Suppressor macrophage (primary cell): ENCODE results near the gene FUS.

ENCODE experiments used
- DNase-seq, 4 experiments: peaks; one replicate each; pipeline ENCODE4 v3.0.0-alpha.2; 2020 to 2022

FUS gene

DNA sequence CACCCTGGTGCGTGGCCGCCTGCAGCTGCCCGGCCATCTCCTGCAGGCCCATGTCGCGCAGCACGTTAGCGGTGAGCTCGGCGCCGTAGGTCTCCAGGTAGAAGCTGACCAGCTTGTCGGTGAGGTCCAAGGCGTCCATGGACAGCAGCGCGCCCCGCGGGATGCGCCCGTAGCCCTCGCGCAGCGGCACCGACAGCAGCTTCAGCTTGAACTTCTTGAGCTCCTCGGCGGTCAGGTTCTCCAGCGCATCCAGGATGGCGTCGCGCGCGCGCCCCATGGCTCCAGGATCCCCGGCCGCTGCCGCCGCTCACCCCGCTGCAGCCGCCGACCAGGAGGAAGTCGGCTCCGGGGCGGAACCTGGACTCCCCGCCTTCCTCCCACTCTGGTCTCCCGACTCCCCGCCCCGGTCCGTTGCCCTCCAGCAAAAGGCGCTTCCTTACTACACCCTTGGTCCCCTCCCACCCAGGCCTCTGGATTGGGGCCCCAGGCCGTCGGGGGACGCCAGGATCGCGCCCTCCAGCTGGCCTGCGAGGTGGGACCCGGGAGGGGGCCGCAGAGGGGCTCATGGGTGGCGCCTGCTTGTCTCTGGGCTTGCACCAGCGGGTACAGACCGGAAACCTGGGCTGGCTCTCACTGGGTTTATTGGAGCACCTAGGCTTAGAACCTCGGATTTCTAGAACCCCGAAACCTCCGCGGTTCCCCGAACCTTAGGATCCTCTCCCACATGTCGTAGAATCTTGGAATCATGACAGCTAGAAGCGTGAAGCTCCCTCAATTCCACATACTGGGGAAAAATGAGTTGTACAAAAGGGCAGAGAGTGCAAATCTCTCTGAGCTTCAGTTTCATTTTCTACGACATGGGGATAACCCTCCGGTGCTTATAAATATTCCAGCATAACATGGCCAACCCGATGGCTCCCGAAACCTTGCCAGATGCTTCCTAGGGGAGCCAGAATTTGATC lies 22.8 kb downstream of the FUS start, which contains the start of gene PYCARD:
PYCARD (minus strand) TSS at position 347 of the 962 bp plus-strand sequence; CDS start at position 277, 70 bp downstream.
- peak; percentile 80 to 93 (median 90) for DNase-seq

DNA sequence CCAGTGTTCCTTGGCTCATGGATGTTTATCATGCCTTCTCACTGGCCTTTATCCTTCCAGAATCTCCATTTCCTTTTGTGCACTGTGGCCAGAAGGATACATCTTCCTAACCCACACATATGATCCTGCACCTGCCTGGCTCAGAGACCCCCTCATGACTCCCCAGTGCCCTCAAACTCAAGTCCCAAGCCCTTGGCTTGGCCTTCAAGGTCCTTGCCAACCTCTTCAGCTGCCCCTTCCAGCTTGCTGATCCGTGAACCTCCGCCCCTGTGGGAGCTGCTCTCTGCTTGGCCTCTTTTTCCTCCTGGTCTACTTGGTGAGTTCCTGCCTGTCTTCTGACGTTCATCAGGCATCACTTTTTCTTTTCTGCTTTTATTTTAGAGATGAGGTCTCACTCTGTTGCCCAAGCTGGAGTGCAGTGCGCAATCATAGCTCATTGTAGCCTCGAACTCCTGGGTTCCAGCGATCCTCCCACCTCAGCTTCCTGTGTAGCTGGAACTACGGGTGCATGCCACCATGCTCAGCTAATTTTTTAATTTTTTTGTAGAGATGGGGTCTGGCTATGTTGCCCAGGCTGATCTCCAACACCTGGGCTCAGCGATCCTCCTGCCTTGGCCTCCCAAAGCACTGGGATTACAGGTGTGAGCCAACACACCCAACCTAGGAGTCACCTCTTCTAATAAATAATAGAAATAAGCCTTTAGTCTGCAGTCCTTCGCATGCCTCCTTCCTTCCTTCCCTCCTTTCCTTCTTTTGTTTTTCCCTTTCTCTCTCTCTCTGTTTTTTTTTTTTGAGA lies 25.1 kb downstream of the FUS start:
- DNase-seq: no peak

DNA sequence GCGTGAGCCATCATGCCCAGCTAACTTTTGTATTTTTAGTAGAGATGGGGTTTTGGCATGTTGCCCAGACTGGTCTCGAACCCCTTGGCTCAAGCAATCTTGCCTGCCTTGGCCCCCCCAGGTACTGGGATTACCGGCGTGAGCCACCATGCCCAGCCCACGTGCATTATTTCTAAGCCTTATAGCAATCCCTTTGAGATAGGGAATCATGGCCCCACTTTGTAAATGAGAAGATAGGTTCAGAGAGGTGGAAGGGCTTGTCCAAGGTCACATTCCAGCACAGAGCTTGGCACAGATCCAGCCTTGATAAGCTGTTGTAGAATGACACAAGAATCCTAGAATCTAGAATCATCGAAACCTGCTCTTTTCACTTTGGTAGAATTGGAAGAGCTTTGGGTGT lies 26.8 kb downstream of the FUS start:
- no peak for DNase-seq

DNA sequence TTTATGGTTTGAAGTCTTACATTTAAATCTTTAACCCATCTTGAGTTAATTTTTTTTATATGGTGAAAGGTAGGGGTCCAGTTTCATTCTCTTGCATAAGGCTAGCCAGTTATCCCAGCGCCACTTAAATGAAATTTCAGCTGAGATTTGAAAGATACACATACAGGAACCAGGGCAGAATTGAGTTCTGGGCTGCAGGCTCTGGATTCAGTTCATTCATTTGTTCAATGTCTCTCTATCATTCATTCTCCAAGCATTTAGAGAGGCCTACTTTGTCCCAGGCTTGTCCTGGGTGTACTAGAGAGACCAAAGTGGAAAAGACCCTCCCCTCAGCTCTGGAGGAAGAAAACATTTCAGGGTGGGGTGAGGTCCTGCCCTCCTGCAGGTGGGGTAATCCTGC lies 33.4 kb downstream of the FUS start:
- DNase-seq: no peak

DNA sequence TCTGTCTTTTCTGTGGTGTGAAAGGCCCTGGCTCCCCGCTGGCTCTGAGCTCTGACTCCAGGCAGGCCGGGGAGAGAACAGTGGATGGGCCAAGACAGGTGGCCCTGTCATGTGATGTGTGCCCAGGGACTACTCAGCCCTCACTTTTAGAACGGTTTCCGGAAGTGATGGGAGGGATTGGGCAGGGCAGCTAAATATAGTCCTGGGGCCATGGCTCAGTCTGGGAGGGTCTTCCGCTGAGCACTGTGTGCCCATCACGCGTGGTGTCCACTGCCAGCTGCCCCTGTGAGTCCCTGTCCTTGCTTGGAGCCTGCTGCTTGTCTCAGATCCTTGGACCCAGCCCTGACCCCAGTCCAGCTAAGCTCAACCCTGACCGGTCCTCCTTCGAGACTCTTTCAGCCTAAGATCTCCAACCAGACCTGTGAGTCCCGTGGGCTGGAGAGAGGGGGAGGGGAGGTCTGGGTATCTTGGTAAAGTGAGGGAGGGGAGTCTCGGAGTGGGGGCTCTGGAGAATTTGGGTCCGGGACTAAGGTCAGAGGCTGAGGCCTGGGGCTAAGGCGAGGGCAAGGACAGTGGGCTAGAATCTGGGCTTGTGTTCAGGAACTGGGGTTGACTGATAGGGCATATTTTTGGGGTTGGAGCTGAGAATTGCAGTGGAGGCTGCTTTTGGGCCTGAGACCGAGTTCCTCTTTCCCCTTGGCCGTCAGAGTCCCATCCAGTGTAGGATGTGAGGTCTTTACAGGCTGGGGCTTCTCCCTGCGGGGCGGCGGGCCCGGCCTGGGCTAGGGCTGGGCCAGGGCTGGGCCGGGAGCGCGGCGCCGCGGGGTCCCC lies 34.2 kb downstream of the FUS start, which contains the start of gene TRIM72:
TRIM72 (plus strand) TSS at position 243 of the 831 bp plus-strand sequence. CDS start 620 bp downstream, outside the sequence.
- peak; percentile 36 to 62 (median 57) for DNase-seq

DNA sequence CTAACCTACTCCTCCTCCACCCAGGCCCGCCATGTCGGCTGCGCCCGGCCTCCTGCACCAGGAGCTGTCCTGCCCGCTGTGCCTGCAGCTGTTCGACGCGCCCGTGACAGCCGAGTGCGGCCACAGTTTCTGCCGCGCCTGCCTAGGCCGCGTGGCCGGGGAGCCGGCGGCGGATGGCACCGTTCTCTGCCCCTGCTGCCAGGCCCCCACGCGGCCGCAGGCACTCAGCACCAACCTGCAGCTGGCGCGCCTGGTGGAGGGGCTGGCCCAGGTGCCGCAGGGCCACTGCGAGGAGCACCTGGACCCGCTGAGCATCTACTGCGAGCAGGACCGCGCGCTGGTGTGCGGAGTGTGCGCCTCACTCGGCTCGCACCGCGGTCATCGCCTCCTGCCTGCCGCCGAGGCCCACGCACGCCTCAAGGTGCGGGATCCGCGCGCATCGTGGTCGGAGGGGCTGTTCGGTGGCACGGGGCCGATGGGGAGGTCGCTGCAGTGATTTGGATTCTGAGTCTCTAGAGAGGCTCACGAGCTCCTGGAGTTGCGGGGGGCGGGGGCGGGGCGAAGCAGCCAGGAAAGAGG lies 34.9 kb downstream of the FUS start:
- DNase-seq: peak in 3 of 4 experiments; percentile 29 to 51 (median 34)

DNA sequence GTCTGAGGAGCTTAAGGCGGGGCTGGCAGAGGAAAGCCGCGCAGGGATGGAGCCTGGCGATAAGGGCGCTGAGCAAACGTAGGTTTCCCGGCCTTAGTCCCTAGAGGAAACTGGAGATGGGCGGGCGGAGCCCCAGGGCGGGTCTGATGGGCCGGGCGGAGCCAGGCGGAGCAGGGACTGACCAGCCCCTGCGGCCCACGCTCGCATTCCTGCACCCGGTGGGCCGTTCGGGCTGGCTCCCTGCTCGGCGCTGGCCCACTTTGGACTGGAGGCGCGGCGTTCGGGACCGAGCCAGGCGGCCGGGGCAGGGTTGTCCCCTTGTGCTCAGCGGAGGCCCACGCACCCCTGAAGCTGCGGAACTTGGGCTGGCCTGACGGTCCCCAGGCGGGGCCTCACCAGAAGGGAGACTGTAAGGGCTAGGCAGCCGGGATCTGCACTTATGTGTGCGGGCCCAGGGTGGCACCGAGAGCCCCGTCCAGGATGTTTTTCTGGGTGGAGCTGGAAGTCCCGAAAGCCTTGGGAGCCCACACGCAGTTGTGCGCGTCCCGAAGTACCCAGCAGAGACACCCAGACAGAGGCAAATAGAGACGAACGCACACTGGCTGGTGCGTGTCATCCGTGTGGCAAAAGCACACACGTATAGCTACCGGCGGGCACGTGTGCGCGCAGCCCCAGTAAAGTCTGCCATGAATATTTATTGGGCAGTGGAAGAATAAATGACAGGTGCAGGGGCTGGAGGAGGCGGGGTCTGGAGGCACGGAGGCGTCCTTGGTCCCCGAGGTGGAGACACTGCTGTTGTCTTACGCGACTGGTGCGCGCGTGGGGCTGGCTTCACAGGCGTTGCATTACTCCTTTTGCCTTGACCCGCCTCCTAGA lies 35.6 kb downstream of the FUS start:
- DNase-seq: peak; percentile 71 to 87 (median 77)

DNA sequence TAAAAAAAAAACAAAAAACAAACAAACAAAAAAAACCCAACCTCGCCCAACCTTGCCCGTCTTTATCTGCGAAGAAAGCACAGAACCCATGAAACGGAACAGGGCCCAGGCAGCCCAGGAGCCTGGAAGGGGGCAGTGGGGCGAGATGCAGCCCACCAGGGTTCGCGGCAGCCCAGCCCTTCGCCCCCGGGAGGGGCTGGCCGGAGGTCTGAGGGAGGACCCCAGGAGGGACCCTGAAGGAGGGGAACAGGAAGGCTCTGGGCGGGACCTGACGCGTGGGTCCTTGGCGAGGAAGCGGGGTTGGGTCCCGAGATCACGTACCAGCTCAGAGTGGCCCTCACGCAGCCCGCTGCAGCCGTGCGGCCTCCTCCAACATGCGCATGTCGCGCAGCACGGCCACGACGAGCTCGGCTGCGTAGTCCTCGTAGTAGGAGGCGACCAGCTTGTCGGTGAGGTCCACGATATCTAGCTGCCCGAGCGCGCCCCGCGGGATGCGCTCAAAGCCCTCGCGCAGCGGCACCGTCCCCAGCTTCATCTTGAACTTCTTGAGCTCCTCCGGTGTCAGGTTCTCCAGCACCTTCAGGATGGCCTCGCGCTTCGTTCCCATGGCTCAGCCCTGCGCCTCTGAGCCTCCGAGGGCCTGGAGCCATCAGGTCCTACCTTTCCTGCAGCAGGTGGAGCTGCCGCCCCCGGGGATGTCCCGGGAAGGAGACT lies 36.6 kb downstream of the FUS start, which contains the start of gene PYDC1:
PYDC1 (minus strand) TSS at position 714 of the 714 bp plus-strand sequence; CDS start at position 607, 107 bp downstream.
- peak in 3 of 4 experiments; percentile 32 to 55 (median 50) for DNase-seq

DNA sequence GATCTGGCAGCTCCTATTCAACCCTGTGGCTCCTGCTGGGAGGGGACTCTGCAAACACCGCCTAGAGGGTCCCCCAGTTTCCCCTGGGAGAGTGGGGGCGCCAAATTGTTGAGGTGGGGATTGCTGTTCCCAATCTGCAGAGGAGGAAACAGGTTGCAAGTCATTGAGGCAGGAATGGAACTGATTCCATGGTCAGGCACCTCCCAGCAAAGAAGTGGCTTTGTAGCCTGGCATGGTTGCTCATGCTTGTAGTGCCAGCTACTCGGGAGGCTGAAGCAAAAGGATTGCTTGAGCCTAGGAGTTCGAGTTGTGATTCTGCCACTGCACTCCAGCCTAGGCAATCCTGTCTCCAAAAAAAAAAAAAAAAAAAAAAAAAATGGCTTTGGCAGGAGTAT lies 37.2 kb downstream of the FUS start:
- DNase-seq: no peak

DNA sequence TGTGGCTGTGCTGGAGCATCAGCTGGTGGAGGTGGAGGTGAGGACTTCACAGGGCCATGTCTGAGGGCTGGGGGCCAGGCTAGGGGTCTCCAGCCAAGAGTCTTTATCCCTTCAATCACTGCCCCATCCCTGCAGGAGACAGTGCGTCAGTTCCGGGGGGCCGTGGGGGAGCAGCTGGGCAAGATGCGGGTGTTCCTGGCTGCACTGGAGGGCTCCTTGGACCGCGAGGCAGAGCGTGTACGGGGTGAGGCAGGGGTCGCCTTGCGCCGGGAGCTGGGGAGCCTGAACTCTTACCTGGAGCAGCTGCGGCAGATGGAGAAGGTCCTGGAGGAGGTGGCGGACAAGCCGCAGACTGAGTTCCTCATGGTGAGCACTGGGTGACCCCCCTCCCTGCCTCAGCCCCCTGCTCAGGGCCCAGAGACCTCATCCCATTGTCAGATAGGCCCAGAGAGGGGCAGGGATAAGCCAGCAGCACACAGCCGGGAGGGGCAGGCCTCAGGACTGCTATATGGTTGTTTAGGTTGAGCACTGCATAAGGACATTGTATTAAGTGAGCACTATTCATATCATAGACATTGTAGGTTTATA lies 39.3 kb downstream of the FUS start:
- no peak for DNase-seq

DNA sequence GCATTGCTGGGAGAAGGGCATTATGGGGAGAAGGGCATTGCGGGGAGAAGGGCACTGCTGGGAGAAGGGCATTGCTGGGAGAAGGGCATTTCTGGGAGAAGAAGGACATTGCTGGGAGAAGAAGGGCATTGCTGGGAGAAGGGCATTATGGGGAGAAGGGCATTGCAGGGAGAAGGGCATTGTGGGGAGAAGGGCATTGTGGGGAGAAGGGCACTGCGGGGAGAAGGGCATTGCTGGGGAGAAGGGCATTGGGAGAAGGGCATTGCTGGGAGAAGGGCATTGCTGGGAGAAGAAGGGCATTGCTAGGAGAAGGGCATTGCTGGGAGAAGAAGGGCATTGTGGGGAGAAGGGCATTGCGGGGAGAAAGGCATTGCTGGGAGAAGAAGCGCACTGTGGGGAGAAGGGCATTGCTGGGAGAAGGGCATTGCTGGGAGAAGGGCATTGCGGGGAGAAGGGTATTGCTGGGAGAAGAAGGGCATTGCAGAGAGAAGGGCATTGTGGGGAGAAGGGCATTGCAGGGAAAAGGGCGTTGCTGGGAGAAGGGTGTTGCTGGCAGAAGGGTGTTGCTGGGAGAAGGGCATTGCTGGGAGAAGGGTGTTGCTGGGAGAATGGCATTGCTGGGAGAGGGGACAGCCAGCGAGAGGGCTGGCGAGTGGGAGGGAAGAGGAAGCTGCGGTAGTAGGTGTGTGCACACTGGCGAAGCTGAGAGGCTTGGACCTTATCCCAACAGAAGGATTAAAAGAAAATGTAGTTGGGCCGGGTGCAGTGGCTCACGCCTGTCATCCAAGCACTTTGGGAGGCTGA lies 41.6 kb downstream of the FUS start:
- peak; percentile 33 to 55 (median 41) for DNase-seq

DNA sequence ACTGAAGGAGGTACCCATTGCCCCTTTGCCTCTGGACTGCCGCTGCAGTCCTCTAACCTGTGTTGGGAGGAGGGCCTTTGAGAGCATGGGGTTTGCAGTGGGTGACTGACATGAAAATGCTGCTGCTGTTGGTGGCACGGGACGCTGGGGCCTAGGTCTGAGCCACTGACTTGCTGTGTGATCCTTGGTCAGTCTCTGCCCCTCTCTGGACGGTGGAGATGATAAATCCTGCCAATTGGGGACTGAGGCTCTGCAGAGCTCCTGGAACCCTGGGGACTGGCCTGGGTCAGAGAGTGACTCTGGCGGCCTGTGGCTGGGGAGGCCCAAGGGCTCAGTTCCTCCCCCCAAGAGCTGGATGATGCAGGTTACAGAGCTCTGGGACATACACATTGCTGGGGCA lies 43.1 kb downstream of the FUS start:
- no peak for DNase-seq

DNA sequence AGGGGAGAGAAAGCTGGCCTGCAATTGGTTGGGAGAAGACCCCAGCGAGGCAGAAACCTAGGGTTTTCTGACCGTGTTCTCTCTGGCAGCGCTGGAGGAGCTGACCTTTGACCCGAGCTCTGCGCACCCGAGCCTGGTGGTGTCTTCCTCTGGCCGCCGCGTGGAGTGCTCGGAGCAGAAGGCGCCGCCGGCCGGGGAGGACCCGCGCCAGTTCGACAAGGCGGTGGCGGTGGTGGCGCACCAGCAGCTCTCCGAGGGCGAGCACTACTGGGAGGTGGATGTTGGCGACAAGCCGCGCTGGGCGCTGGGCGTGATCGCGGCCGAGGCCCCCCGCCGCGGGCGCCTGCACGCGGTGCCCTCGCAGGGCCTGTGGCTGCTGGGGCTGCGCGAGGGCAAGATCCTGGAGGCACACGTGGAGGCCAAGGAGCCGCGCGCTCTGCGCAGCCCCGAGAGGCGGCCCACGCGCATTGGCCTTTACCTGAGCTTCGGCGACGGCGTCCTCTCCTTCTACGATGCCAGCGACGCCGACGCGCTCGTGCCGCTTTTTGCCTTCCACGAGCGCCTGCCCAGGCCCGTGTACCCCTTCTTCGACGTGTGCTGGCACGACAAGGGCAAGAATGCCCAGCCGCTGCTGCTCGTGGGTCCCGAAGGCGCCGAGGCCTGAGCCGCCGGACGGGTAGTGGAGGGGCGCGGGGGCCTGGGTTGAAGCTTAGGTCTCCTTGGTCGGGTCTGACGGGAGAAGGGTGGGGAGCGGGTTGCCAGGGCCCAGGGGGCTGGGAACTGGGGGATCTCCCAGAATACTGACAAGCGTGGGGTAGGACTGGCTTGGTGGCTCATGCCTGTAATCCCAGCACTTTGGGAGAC lies 44.4 kb downstream of the FUS start:
- DNase-seq: no peak

DNA sequence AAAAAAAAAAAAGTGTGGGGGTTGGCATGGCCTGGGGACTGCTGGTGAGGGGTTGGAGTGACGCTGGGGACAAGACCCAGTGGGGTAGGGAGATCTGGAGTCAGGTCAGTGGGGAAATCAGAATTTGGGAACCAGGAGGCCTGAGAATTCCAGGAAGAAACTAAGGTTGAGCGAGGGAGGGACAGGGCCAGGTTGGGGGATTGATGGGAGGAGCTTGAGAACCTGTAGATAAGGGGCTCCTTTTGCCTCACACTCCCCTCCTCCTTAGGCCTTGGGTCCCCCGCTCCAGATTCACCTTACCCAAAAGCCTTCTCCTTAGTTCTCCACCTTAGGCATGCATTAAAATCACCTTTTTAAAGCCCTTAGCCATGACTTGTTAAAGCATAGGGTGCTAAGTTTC lies 45.3 kb downstream of the FUS start:
- DNase-seq: no peak

DNA sequence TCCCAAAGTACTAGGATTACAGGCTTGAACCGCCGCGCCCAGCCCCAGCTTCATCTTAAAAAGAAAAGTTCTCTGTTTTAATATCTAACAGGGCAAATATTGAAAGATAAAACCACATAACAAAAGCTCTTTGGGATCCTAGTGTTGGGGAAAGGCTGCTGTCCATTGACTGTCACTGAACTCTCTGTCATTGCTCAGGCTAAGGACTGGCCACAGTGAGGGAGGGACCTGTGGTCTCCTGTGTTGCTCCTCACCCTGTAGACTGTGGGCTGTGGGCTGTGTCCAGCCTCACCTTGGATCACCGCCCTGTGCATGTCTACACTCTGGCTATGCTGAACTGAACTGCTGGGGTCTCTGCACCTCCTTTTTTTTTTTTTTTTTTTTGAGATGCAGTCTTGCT lies 48.3 kb downstream of the FUS start:
- no peak for DNase-seq

DNA sequence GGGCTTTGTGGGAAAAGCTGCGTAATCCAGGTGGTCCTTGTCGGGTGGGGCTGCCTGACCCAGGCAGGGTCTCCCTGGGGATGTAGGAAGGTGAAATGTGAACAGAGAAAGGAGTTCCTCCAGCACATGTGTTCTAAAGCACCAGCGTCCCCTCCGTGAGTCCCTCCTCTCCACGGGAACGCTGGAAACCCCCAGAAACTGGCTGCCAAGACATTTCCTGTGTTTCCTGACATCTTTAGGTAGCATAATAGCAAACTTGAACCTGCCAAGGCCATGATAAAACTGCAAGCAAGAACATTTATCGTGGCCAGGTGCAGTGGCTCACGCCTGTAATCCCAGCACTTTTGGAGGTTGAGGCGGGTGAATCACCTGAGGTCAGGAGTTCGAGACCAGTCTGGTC lies 49.6 kb downstream of the FUS start:
- no peak for DNase-seq

DNA sequence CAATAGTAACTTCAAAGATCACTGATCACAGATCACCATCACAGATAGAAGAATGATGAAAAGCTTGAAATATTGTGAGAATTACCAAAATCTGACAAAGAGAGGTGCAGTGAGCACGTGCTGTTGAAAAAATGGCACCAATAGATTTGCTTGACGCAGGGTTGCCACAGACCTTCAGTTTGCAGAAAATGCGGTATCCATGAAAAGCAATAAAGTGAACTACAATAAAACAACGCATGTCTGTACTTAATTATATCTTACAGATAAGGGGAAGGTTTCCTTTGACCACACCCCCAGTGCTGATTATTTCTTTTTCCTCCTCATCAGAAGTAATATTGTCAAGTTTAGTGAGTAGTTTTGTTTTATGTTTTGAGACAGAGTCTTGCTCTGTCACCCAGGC lies 58.1 kb downstream of the FUS start:
- DNase-seq: no peak
